Osteoblast (primary cell): ENCODE measurements around the gene TAF6. TPM values are rescaled to one million over a fixed set of nuclear protein-coding genes. Genes with fewer than 3 reads are reported as not detected.

Experiments
- DNase-seq: peaks from one replicate; pipeline ENCODE4 v3.0.0; 2011; ENCODE audit warnings: low spot score, mixed read lengths; ENCODE audit not compliant: insufficient read length; ENCODE audit errors: missing footprints
- H2AFZ ChIP-seq: 2 replicates; pipeline ENCODE4 v1.6.0; 2011; ENCODE audit warnings: mild to moderate bottlenecking, low read length
- H3K27ac ChIP-seq: 2 replicates; pipeline ENCODE4 v1.5.1; 2011; ENCODE audit warnings: mild to moderate bottlenecking, low read depth, low read length, moderate library complexity
- H3K27me3 ChIP-seq: 2 replicates; pipeline ENCODE4 v1.6.0; 2012; ENCODE audit warnings: mild to moderate bottlenecking, control low read depth, inconsistent platforms, low read length, moderate library complexity; ENCODE audit not compliant: insufficient read depth
- H3K36me3 ChIP-seq: 2 replicates; pipeline ENCODE4 v1.5.1; 2011; ENCODE audit warnings: mild to moderate bottlenecking, low read length, control low read depth, moderate library complexity; ENCODE audit not compliant: insufficient read depth
- H3K4me1 ChIP-seq: 2 replicates; pipeline ENCODE4 v1.5.1; 2011; ENCODE audit warnings: mild to moderate bottlenecking, low read length, control low read depth, moderate library complexity; ENCODE audit not compliant: insufficient read depth
- H3K4me2 ChIP-seq: 2 replicates; pipeline ENCODE4 v1.6.0; 2011; ENCODE audit warnings: mild to moderate bottlenecking, low read length; ENCODE audit not compliant: insufficient read depth
- H3K4me3 ChIP-seq: fragments of 200-600 bp; sonication (generic); 3 replicates; pipeline ENCODE4 v1.5.1; 2012; ENCODE audit warnings: mild to moderate bottlenecking, low read length, inconsistent platforms; ENCODE audit not compliant: insufficient read depth
- H3K79me2 ChIP-seq: 2 replicates; pipeline ENCODE4 v1.6.0; 2012; ENCODE audit warnings: mild to moderate bottlenecking, low read length, control low read depth, inconsistent platforms; ENCODE audit not compliant: insufficient read depth
- H3K9me3 ChIP-seq: 2 replicates; pipeline ENCODE4 v1.5.1; 2011; ENCODE audit warnings: low read depth, low read length, control low read depth
- H4K20me1 ChIP-seq: 2 replicates; pipeline ENCODE4 v1.6.0; 2012; ENCODE audit warnings: mild to moderate bottlenecking, low read length, control low read depth; ENCODE audit not compliant: insufficient read depth
- small RNA-seq: library from RNA; depleted of rRNA; stranded (forward); fragments of <200 nt; gene quantifications from one replicate; pipeline ENCODE3, GENCODE V24; 2012
- total RNA-seq: library from RNA; depleted of rRNA; stranded (reverse); fragments of >200 nt; gene quantifications from 2 replicates; pipeline ENCODE4 v1.2.3, GENCODE V29; 2012
- TF ChIP-seq, protein P1 (sequence below): IDR thresholded peaks from 2 replicates; pipeline ENCODE4 v1.5.1; 2011; ENCODE audit warnings: mild to moderate bottlenecking, low read depth, low read length, moderate library complexity; ENCODE audit errors: extremely low read depth

Gene TAF6
- total RNA-seq, 1 donor: 36.2 TPM

DNA sequence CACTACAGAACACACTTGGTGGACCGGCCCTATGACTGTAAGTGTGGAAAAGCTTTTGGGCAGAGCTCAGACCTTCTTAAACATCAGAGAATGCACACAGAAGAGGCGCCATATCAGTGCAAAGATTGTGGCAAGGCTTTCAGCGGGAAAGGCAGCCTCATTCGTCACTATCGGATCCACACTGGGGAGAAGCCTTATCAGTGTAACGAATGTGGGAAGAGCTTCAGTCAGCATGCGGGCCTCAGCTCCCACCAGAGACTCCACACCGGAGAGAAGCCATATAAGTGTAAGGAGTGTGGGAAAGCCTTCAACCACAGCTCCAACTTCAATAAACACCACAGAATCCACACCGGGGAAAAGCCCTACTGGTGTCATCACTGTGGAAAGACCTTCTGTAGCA lies 55.0 kb downstream of the TAF6 start:
- H3K36me3 ChIP-seq: peaks cover 40% of the 10 kb centered on the region
- no peaks in the 10 kb centered on the region for H3K4me1 ChIP-seq
- H3K4me2 ChIP-seq: no peak overlapping the region
- peaks cover 5% of the 10 kb centered on the region for H3K9me3 ChIP-seq
- H3K4me3 ChIP-seq: no peak overlapping the region
- no peaks in the 10 kb centered on the region for H4K20me1 ChIP-seq
- TF ChIP-seq, protein P1, sequence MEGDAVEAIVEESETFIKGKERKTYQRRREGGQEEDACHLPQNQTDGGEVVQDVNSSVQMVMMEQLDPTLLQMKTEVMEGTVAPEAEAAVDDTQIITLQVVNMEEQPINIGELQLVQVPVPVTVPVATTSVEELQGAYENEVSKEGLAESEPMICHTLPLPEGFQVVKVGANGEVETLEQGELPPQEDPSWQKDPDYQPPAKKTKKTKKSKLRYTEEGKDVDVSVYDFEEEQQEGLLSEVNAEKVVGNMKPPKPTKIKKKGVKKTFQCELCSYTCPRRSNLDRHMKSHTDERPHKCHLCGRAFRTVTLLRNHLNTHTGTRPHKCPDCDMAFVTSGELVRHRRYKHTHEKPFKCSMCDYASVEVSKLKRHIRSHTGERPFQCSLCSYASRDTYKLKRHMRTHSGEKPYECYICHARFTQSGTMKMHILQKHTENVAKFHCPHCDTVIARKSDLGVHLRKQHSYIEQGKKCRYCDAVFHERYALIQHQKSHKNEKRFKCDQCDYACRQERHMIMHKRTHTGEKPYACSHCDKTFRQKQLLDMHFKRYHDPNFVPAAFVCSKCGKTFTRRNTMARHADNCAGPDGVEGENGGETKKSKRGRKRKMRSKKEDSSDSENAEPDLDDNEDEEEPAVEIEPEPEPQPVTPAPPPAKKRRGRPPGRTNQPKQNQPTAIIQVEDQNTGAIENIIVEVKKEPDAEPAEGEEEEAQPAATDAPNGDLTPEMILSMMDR: no peak
- no peak overlapping the region for H3K27ac ChIP-seq
- DNase-seq: no peak
- H3K79me2 ChIP-seq: no peaks in the 10 kb centered on the region
- no peaks in the 10 kb centered on the region for H3K27me3 ChIP-seq
- H2AFZ ChIP-seq: no peak overlapping the region

DNA sequence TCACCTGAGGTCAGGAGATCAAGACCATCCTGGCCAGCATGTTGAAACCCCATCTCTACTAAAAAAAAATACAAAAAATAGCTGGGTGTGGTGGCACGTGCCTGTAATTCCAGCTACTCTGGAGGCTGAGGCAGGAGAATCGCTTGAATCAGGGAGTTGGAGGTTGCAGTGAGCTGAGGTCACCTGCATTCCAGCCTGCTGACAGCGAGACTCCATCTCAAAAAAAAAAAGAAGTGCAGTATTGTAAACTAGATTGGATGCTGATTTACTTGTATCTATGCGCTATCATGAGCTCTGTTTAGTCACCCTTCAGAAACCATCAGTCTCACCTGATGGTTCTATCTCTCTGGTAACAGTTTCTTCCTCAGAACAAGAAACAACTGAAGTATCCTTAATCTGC lies 55.8 kb downstream of the TAF6 start:
- H3K9me3 ChIP-seq: peaks cover 5% of the 10 kb centered on the region
- H2AFZ ChIP-seq: no peak overlapping the region
- no peaks in the 10 kb centered on the region for H3K27me3 ChIP-seq
- H4K20me1 ChIP-seq: no peaks in the 10 kb centered on the region
- TF ChIP-seq, protein P1: no peak
- H3K79me2 ChIP-seq: no peaks in the 10 kb centered on the region
- no peak for DNase-seq
- H3K4me1 ChIP-seq: no peaks in the 10 kb centered on the region
- no peak overlapping the region for H3K27ac ChIP-seq
- no peak overlapping the region for H3K4me3 ChIP-seq
- H3K36me3 ChIP-seq: peaks cover 48% of the 10 kb centered on the region
- no peak overlapping the region for H3K4me2 ChIP-seq

DNA sequence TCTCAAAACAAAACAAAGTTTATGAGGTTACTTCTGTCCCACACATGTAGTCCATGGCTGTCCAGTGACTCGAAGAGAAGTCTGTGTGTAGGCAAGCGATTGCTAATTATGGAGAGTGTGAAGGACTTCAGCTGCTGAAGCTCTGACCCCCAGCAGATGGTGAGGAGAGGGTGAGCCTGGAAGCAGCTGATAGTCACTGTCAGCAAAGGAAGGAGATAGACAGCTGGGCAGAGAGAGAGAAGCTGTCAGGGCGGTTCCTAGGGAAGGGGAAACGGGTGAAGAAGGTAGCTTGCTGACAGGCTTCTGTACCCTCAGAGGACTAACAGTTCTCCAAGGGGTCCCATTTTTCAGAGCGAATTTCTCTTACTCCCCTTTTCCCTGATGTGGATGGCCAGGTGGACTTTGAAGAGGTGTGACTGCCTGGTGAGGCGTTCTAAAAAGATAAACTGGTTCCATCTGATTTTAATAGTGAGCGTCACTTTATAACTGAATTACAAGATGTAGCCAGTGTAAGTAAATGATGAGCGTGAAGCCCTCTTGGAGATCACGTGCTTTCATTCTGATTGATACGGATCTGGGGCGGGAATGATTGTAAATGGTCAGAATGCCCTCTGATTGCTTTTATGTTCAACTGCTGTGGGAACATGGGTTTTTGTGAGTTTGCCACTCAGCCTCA lies 57.5 kb downstream of the TAF6 start:
- peaks cover 64% of the 10 kb centered on the region for H3K36me3 ChIP-seq

DNA sequence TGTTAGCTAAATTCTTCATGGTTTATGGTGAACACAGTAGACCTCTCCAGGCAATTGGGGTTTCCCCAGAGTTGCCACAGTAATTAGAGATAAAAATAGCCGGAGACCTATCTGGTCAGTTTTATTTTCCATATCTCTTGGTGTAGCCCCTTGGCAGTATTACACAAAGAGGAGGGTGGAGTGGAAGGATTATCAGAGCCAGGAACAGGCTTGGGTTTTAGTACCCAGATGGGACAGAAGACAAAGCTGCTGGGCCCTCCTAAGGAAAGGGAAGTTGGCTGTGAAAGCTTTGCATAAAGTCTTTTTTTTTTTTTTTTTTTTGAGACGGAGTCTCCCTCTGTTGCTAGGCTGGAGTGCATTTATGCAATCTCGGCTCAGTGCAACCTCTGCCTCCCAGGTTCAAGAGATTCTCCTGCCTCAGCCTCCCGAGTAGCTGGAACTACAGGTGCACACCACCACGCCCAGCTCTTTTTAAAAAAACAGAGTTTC lies 59.9 kb downstream of the TAF6 start:
- H4K20me1 ChIP-seq: no peaks in the 10 kb centered on the region

More for the DNA sequence above, 57.5 kb downstream of the TAF6 start:
- H3K4me3 ChIP-seq: no peak overlapping the region
- peaks cover 5% of the 10 kb centered on the region for H3K9me3 ChIP-seq
- TF ChIP-seq, protein P1: no peak
- peak; percentile 80 for DNase-seq
- peaks cover 2% of the 10 kb centered on the region for H3K79me2 ChIP-seq
- no peaks in the 10 kb centered on the region for H4K20me1 ChIP-seq
- H3K27ac ChIP-seq: no peak overlapping the region
- H3K4me1 ChIP-seq: no peaks in the 10 kb centered on the region
- no peak overlapping the region for H3K4me2 ChIP-seq
- H2AFZ ChIP-seq: no peak overlapping the region
- no peaks in the 10 kb centered on the region for H3K27me3 ChIP-seq

More for the DNA sequence above, 59.9 kb downstream of the TAF6 start:
- Histone ChIP-seq H3K4me3 (no peak overlapping the region), H3K79me2 (peaks cover 5% of the 10 kb centered on the region), H2AFZ (no peak overlapping the region), H3K9me3 (peaks cover 4% of the 10 kb centered on the region), H3K4me1 (no peaks in the 10 kb centered on the region), H3K27me3 (no peaks in the 10 kb centered on the region), H3K36me3 (peaks cover 57% of the 10 kb centered on the region), H3K4me2 (no peak overlapping the region), H3K27ac (no peak overlapping the region)
- DNase-seq: no peak
- TF ChIP-seq, protein P1: no peak

Small RNA genes within 50 kb of the gene (small RNA-seq; reads per million reads assigned to genes)
- gene MIR106B (7,662 reads per million, percentile 100 among the genes with 10 or more reads in this experiment), gene MIR25 (3,025 reads per million, percentile 99 among the genes with 10 or more reads in this experiment), gene MIR93 (5,748 reads per million, percentile 100 among the genes with 10 or more reads in this experiment)

Other genes starting within 250 kb of the TAF6 start
- gene OR2AE1, start 242.3 kb downstream of the TAF6 start, total RNA-seq: 0.29 and 0.72 TPM in 2 replicates
- 26.4 and 29.5 TPM in 2 replicates for gene TRIM4, start 199.8 kb downstream of the TAF6 start, total RNA-seq
- not detected in 2 replicates for gene GJC3, start 189.7 kb downstream of the TAF6 start, total RNA-seq
- gene AZGP1, start 143.3 kb downstream of the TAF6 start, total RNA-seq: not detected in 2 replicates
- gene ZKSCAN1, start 103.8 kb downstream of the TAF6 start, total RNA-seq: 46.0 and 46.3 TPM in 2 replicates
- 9.8 and 10.9 TPM in 2 replicates for gene ZSCAN21, start 69.6 kb downstream of the TAF6 start, total RNA-seq
- 30.4 and 33.9 TPM in 2 replicates for gene ZNF3, start 37.6 kb downstream of the TAF6 start, total RNA-seq
- gene COPS6, start 30.4 kb downstream of the TAF6 start, total RNA-seq: 42.4 and 45.6 TPM in 2 replicates
- gene MCM7, start 18.0 kb downstream of the TAF6 start, total RNA-seq: 28.6 and 31.2 TPM in 2 replicates
- 19.5 and 20.0 TPM in 2 replicates for gene AP4M1, start 17.7 kb downstream of the TAF6 start, total RNA-seq
- 24.2 and 25.0 TPM in 2 replicates for gene CNPY4, start 276 bp upstream of the TAF6 start, total RNA-seq
- 2.2 and 2.7 TPM in 2 replicates for gene MBLAC1, start 7.6 kb upstream of the TAF6 start, total RNA-seq
- gene LAMTOR4, start 29.6 kb upstream of the TAF6 start, total RNA-seq: 63.7 and 70.7 TPM in 2 replicates
- gene TRAPPC14, start 39.4 kb upstream of the TAF6 start, total RNA-seq: 7.1 and 8.0 TPM in 2 replicates
- 1.1 and 2.7 TPM in 2 replicates for gene GAL3ST4, start 49.3 kb upstream of the TAF6 start, total RNA-seq
- 1.4 and 1.8 TPM in 2 replicates for gene GPC2, start 58.0 kb upstream of the TAF6 start, total RNA-seq
- 0.59 and 1.4 TPM in 2 replicates for gene STAG3, start 58.6 kb upstream of the TAF6 start, total RNA-seq
- gene PVRIG, start 100.6 kb upstream of the TAF6 start, total RNA-seq: not detected in 2 replicates
- under 0.01 TPM in 1 of 2 replicates, not detected in the other for gene SPDYE3, start 188.3 kb upstream of the TAF6 start, total RNA-seq
- 10.9 and 14.8 TPM in 2 replicates for gene PILRB, start 238.8 kb upstream of the TAF6 start, total RNA-seq